HG02943 (cell line): ENCODE results near the gene PIGT.

ENCODE experiments used
- ATAC-seq: cut with Tn5 transposase; IDR thresholded peaks from one replicate; pipeline ENCODE4 v1.9.1; 2021; ENCODE audit warnings: mild to moderate bottlenecking, low read depth, moderate library complexity; ENCODE audit not compliant: unreplicated experiment

PIGT gene

GRCh38 chr20:45399018-45399417 is 16.9 kb upstream of the PIGT start:
- ATAC-seq: no peak

- no peak for ATAC-seq
Observed at GRCh38 chr20:45400346-45401031, 15.5 kb upstream of the PIGT start.

- ATAC-seq: no peak
Observed at GRCh38 chr20:45402946-45403345, 13.0 kb upstream of the PIGT start.

- ATAC-seq: no peak
Observed at GRCh38 chr20:45404438-45404837, 11.5 kb upstream of the PIGT start.

- no peak for ATAC-seq
Observed at GRCh38 chr20:45405571-45406259, 10.2 kb upstream of the PIGT start.

- no peak for ATAC-seq
Observed at GRCh38 chr20:45406260-45407066, 9.5 kb upstream of the PIGT start.

- no peak for ATAC-seq
Observed at GRCh38 chr20:45407067-45407745, 8.7 kb upstream of the PIGT start.

- ATAC-seq: no peak
Observed at GRCh38 chr20:45407783-45408645, 7.9 kb upstream of the PIGT start, which contains the start of gene DBNDD2. Gene DBNDD2 (plus strand): TSS chr20:45408289. CDS start chr20:45408468, 179 bp downstream.

GRCh38 chr20:45408646-45409213 is 7.2 kb upstream of the PIGT start:
- no peak for ATAC-seq

- ATAC-seq: no peak
Observed at GRCh38 chr20:45409521-45410272, 6.2 kb upstream of the PIGT start.

- ATAC-seq: no peak
Observed at GRCh38 chr20:45410887-45411286, 5.1 kb upstream of the PIGT start.

GRCh38 chr20:45412653-45413052 is 3.3 kb upstream of the PIGT start:
- no peak for ATAC-seq

- ATAC-seq: no peak
Observed at GRCh38 chr20:45413479-45413878, 2.5 kb upstream of the PIGT start.

- no peak for ATAC-seq
Observed at GRCh38 chr20:45416917-45417316, 976 bp downstream of the PIGT start.

GRCh38 chr20:45419188-45420091 is 3.5 kb downstream of the PIGT start:
- ATAC-seq: peak; percentile 52

GRCh38 chr20:45420125-45420524 is 4.2 kb downstream of the PIGT start:
- no peak for ATAC-seq

- ATAC-seq: no peak
Observed at GRCh38 chr20:45423700-45424099, 7.8 kb downstream of the PIGT start.

GRCh38 chr20:45425561-45425960 is 9.6 kb downstream of the PIGT start:
- no peak for ATAC-seq
